A673 (cell line): Measurements from ENCODE around the gene PPP2R2D. TPM values are rescaled to one million over a fixed set of nuclear protein-coding genes. Genes with fewer than 3 reads are reported as not detected.

Experiments
- BruUV-seq: library from RNA; stranded (reverse); fragments of 400-500 nt; replicated peaks from 2 replicates; lab custom pipeline; 2021; lab: Mats Ljungman, UMichigan
- CTCF ChIA-PET: fragments of 300-600 bp; sonication (Branson Sonifier 250); formaldehyde crosslinking; loops from one replicate; lab custom pipeline; 2022; ENCODE audit warnings: antibody characterized with exemption; lab: Charles Lee
- POLR2A ChIA-PET: fragments of 300-600 bp; sonication (Branson Sonifier 250); formaldehyde crosslinking; loops from one replicate; lab custom pipeline; 2022; ENCODE audit warnings: antibody characterized with exemption; ENCODE audit not compliant: low non-redundant PET; lab: Charles Lee
- DNase-seq: peaks from one replicate; pipeline ENCODE4 v3.0.0-alpha.2; 2015; ENCODE audit warnings: low spot score
- H3K27ac ChIP-seq: fragments of 200-600 bp; sonication (generic); 2 replicates; pipeline ENCODE4 v1.5.1; 2016; ENCODE audit warnings: mixed run types, low read depth, mild to moderate bottlenecking, mixed read lengths, antibody characterized with exemption, low read length; ENCODE audit not compliant: poor library complexity, severe bottlenecking
- H3K27me3 ChIP-seq: fragments of 200-600 bp; sonication (generic); replicated peaks from 2 replicates; pipeline ENCODE4 v1.6.1; 2017; ENCODE audit warnings: mixed run types, low read depth, mild to moderate bottlenecking, mixed read lengths, antibody characterized with exemption, low read length; ENCODE audit not compliant: insufficient read depth, poor library complexity
- H3K36me3 ChIP-seq: fragments of 200-600 bp; sonication (generic); 2 replicates; pipeline ENCODE4 v1.6.1; 2016; ENCODE audit warnings: mixed run types, mild to moderate bottlenecking, mixed read lengths, antibody characterized with exemption, low read length; ENCODE audit not compliant: insufficient read depth, poor library complexity, severe bottlenecking
- H3K4me1 ChIP-seq: fragments of 200-600 bp; sonication (generic); 2 replicates; pipeline ENCODE4 v1.6.1; 2017; ENCODE audit warnings: mixed run types, mild to moderate bottlenecking, mixed read lengths, antibody characterized with exemption, low read length; ENCODE audit not compliant: insufficient read depth, poor library complexity, severe bottlenecking
- H3K4me3 ChIP-seq: fragments of 200-600 bp; sonication (generic); 2 replicates; pipeline ENCODE4 v1.5.1; 2016; ENCODE audit warnings: low read depth, mixed run types, mild to moderate bottlenecking, mixed read lengths, low read length; ENCODE audit not compliant: poor library complexity, severe bottlenecking
- H3K9me3 ChIP-seq: fragments of 200-600 bp; sonication (generic); 2 replicates; pipeline ENCODE4 v1.6.1; 2016; ENCODE audit warnings: mixed run types, low read depth, mild to moderate bottlenecking, mixed read lengths, antibody characterized with exemption, low read length; ENCODE audit not compliant: poor library complexity, severe bottlenecking
- CTCF ChIP-seq: fragments of 300-800, 200-600 bp; sonication (generic); conservative IDR thresholded peaks from 2 replicates; pipeline ENCODE4 v1.5.1; 2017; ENCODE audit warnings: low read depth, mild to moderate bottlenecking, antibody characterized with exemption, low read length, moderate library complexity, mixed read lengths
- EZH2 ChIP-seq: fragments of 200-600 bp; sonication (generic); IDR thresholded peaks from 2 replicates; pipeline ENCODE4 v1.6.1; 2017; ENCODE audit warnings: borderline replicate concordance, low read depth, mild to moderate bottlenecking, mixed read lengths, antibody characterized with exemption, low read length; ENCODE audit not compliant: poor library complexity, severe bottlenecking
- intact Hi-C: fragments of 100-400 bp; cut with micrococcal nuclease; formaldehyde crosslinking; loops from one replicate; pipeline ENCODE4 v1.10.0; 2022; ENCODE audit not compliant: unreplicated experiment
- total RNA-seq: library from RNA; stranded (reverse); gene quantifications from 2 replicates; pipeline ENCODE4 v1.2.3, GENCODE V29; 2021

Gene PPP2R2D
- total RNA-seq, 1 experiment from 2014 or later, result 49.1 TPM

GRCh38 chr10:131963350-131963749, 62.5 kb downstream of the PPP2R2D start:
- H3K27me3 ChIP-seq, result no peaks in the 10 kb centered on the region
- no TSS peak for BruUV-seq
- TF ChIP-seq EZH2 (no peak), CTCF (no peak)
- H3K27ac ChIP-seq, result no peak overlapping the region
- no peaks in the 10 kb centered on the region for H3K9me3 ChIP-seq
- peaks cover 33% of the 10 kb centered on the region for H3K36me3 ChIP-seq
- intact Hi-C loops, result no loop called here
- H3K4me1 ChIP-seq, result peaks cover 12% of the 10 kb centered on the region
- ChIA-PET CTCF (no interaction called here), POLR2A (no interaction called here)
- DNase-seq, result no peak
- no peak overlapping the region for H3K4me3 ChIP-seq

GRCh38 chr10:131963811-131964210, 63.0 kb downstream of the PPP2R2D start:
- DNase-seq, result no peak
- H3K9me3 ChIP-seq, result no peaks in the 10 kb centered on the region
- peaks cover 12% of the 10 kb centered on the region for H3K4me1 ChIP-seq
- ChIA-PET POLR2A (no interaction called here), CTCF (no interaction called here)
- H3K36me3 ChIP-seq, result peaks cover 38% of the 10 kb centered on the region
- intact Hi-C loops, result no loop called here
- H3K4me3 ChIP-seq, result no peak overlapping the region
- no peaks in the 10 kb centered on the region for H3K27me3 ChIP-seq
- no TSS peak for BruUV-seq
- TF ChIP-seq CTCF, result no peak
- no peak for TF ChIP-seq EZH2
- no peak overlapping the region for H3K27ac ChIP-seq

DNA sequence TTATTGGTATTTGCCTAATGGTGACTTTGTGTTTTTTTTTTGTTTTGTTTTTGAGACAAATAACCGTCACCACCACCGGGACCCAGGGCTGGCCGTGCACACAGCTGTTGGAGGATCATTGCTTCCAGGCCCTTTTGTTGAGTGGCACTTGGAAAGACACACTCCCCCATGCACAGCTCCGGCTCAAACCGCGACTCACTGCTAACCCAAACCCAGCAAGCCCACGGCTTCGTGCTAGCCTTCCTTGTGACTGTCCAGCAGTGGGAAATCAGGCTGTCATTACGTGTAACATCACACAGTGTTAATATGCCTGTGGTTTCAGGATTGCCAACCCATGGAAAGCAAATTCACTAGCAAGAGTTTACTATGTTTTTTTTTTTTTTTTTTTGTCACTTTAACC, 63.5 kb downstream of the PPP2R2D start:
- H3K4me1 ChIP-seq, result peaks cover 12% of the 10 kb centered on the region
- TF ChIP-seq CTCF (no peak), EZH2 (no peak)
- peaks cover 43% of the 10 kb centered on the region for H3K36me3 ChIP-seq
- no peak overlapping the region for H3K4me3 ChIP-seq
- ChIA-PET POLR2A (no interaction called here), CTCF (no interaction called here)
- BruUV-seq, result no TSS peak
- no peaks in the 10 kb centered on the region for H3K27me3 ChIP-seq
- intact Hi-C loops, result no loop called here
- no peaks in the 10 kb centered on the region for H3K9me3 ChIP-seq
- H3K27ac ChIP-seq, result no peak overlapping the region
- no peak for DNase-seq
